IPS DF 4.7 (cell line): ENCODE data around the gene SAT2.
"Not testable (repeated sequence)": the region's sequence is repeated elsewhere in the genome, so short reads cannot be mapped to it uniquely, and the experiment has no call there.

ENCODE experiments used
- DNase-seq: peaks from one replicate; pipeline ENCODE4 v3.0.0-alpha.2; 2013; ENCODE audit warnings: low spot score; ENCODE audit errors: extremely low read depth

The SAT2 gene

GRCh38 chr17:7627250-7628121, at the start of gene SAT2:
TSS of gene SAT2 (minus strand) at chr17:7627821. CDS start at chr17:7627635, 186 bp downstream.
- peak; percentile 89 for DNase-seq

GRCh38 chr17:7676533-7676932, 48.9 kb upstream of the SAT2 start:
- peak; percentile 41 for DNase-seq

GRCh38 chr17:7674934-7675333, 47.3 kb upstream of the SAT2 start:
- DNase-seq: no peak

- peak; percentile 53 for DNase-seq
Observed at GRCh38 chr17:7673239-7673638, 45.6 kb upstream of the SAT2 start.

GRCh38 chr17:7668482-7668881, 40.9 kb upstream of the SAT2 start:
- no peak for DNase-seq

- DNase-seq: no peak
Observed at GRCh38 chr17:7667656-7668406, 40.2 kb upstream of the SAT2 start.

- DNase-seq: peak; percentile 92
Observed at GRCh38 chr17:7656958-7657609, 29.5 kb upstream of the SAT2 start.

GRCh38 chr17:7655541-7655840, 27.9 kb upstream of the SAT2 start:
- DNase-seq: no peak

GRCh38 chr17:7654832-7655540, 27.4 kb upstream of the SAT2 start:
- no peak for DNase-seq

- no peak for DNase-seq
Observed at GRCh38 chr17:7652388-7653356, 25.1 kb upstream of the SAT2 start.

GRCh38 chr17:7651665-7652387, 24.2 kb upstream of the SAT2 start:
- no peak for DNase-seq

GRCh38 chr17:7651097-7651664, 23.6 kb upstream of the SAT2 start:
- no peak for DNase-seq

- no peak for DNase-seq
Observed at GRCh38 chr17:7650509-7651096, 23.0 kb upstream of the SAT2 start, which contains the start of gene ATP1B2. TSS of gene ATP1B2 (plus strand) at chr17:7650926. CDS start at chr17:7651519, 593 bp downstream.

- no peak for DNase-seq
Observed at GRCh38 chr17:7647018-7647417, 19.4 kb upstream of the SAT2 start.

- DNase-seq: no peak
Observed at GRCh38 chr17:7646457-7646856, 18.8 kb upstream of the SAT2 start.

GRCh38 chr17:7644775-7645174, 17.2 kb upstream of the SAT2 start:
- DNase-seq: no peak

- DNase-seq: not testable (repeated sequence)
Observed at GRCh38 chr17:7641635-7642034, 14.0 kb upstream of the SAT2 start.

GRCh38 chr17:7640783-7641182, 13.2 kb upstream of the SAT2 start:
- DNase-seq: no peak

GRCh38 chr17:7636163-7636562, 8.5 kb upstream of the SAT2 start:
- no peak for DNase-seq
